Midbrain (tissue), 1 donor: ENCODE results near the gene NUPR2.
A peak's percentile ranks its signal among the peaks of the same experiment; 100 is the strongest.
"Not testable (repeated sequence)": the region's sequence is repeated elsewhere in the genome, so short reads cannot be mapped to it uniquely, and the experiment has no call there.

Experiments used
- DNase-seq: peaks from one replicate; lab custom pipeline; 2025; lab: John Stamatoyannopoulos, UW

Gene NUPR2, protein sequence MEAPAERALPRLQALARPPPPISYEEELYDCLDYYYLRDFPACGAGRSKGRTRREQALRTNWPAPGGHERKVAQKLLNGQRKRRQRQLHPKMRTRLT

DNA sequence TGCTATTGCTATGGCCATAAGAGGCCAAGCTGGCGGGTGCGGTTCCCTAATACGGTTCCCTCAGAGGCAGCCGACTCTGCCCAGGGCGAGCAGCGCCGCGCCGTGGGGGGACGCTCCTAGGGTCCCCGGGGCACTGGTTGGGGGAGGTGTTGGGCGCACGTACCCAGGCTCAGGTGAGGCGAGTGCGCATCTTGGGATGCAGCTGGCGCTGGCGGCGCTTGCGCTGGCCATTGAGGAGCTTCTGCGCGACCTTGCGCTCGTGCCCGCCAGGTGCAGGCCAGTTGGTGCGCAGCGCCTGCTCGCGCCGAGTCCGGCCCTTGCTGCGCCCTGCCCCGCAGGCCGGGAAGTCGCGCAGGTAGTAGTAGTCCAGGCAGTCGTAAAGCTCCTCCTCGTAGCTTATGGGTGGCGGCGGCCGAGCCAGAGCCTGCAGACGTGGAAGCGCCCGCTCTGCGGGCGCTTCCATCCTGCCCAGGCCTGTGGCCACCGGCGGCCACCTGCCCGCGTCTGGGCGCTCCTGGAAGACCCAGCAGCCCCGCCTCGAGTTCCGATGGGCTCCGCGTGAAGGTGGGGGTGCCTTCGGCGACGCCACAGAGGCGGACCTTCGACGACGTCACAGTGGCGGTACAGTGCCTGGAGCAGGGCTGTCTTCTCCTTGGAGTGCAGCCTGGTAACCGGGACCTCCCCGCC is at the start of gene NUPR2:
NUPR2 (minus strand) TSS at position 566 of the 687 bp plus-strand sequence; CDS start at position 463, 103 bp downstream.
- no peak for DNase-seq

DNA sequence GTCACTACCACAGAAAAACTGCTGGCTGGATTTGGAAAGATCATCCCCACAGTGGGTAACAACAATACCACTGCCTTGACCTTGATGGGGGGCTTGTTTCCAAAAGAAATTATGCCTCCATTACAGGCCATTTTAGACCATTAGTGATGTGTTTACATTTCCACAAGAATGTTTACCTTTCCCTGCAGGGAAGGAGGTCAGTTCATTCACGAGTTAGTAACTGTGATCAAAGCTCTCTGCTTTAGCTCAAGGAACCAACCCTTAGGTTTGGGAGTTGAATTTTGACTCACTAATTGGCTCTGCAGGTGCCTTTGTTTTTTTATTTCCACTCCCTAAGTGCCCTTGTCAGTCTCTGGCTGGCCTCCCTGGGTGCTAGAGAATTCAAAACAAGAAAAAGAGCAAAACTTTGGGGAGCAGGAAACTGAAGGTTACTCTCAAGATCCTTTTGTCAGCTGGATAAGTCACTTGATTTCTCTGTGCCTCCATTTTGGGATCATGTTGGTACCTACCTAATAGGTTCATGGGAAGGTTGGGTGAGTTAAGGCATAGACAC is 41.1 kb upstream of the NUPR2 start:
- DNase-seq = no peak

DNA sequence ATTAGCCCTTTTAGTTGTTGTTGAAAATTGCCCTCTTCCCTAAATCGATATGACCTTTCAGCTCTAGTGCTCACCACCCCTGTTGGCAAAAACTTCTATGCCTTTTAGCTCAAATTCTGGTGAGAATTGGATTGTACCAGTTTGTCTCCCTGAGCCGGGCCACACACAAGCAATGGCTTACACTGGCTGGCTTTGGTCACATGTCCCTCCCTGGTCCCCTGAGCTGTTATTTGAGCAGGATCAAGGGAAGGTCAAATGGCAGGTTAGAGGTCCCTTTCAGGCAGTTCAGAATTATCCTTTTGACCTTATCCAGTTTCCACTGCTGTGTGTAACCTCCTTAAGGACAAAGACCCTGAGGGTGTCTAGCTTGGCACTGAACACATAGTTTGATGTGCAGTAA is 14.8 kb upstream of the NUPR2 start:
- DNase-seq = not testable (repeated sequence)

DNA sequence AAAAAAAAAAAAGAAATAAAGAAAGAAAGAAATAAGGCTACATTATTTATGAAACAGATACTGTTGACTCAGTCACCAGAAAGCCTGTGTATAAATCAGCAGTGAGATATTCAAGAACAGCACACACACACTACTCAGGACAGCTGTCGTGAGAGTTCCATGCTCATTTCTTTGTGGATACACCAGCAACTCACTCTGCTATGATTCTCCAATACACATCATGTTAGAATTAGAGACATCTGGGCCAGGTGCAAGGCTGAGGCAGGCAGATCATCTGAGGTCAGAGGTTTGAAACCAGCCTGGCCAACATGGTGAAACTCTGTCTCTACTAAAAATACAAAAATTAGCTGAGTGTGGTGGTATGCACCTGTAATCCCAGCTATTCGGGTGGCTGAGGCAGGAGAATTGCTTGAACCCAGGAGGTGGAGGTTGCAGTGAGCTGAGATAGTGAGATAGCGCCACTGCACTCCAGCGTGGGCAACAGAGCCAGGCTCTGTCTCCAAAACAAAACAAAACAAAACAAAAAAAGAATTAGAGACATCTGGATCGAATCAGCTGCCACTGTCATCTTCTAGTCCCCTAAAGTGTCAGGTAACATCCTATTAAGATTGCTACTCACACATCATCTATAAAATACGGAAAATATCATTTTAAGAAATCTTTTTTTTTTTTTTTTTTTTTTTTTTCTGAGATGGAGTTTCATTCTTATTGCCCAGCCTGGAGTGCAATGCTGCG is 11.2 kb upstream of the NUPR2 start:
- no peak for DNase-seq

DNA sequence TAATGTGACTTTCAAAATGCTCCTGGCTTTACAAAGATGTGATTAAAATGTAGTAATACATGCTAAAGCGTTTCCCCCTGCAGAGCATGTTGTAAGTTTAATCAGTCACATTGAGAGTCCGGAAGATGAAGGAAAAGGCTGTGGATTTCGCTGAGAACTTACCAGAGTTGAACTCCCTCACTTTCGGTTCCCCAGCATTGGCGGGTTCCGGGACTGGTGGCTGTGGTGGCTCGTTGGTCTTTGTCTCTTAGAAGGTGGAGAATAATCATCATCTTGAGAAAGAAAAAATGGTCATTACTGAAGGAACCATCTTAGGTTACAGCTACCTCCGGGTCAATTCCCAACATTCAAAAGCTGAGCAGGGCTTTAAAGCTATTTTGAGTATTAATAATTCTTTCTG is 9.6 kb upstream of the NUPR2 start:
- DNase-seq = no peak

DNA sequence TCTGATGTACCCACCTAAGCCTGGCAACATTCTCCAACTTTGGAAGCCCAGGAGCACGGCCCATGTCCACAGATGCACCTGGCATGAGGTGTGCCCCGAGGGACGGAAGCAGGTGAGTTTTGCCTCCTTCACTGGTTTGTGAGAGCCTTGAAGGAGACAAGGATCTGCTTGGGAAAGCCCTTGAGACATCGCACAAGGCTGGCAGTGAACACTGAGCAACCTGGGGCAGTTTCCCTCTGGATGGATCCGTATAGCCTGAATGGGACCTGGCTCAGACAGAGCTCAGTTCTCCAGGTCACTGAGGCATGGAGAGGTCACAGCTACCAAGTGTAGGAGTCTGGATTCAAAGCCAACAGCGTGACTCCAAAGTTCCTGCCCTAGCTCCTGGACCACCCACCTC is 8.8 kb upstream of the NUPR2 start:
- no peak for DNase-seq

DNA sequence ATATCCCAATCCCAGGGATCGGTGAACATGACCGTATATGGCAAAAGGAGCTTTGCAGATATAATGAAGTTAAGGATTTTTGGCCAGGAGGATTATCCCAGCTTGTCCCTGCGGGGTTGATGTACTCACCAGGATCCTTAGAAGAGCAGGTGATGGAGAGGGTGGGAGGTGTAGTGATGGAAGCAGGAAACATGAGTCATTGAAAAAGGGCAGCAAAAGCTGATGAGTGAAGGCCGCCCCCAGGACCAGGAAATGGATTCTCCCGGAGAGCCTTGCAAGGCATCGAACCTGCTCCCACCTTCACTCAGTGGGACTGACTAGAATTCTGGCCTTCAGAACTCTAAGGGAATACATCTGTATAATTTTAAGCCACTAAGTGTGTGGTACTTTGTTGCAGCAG is 5.2 kb upstream of the NUPR2 start:
- no peak for DNase-seq

DNA sequence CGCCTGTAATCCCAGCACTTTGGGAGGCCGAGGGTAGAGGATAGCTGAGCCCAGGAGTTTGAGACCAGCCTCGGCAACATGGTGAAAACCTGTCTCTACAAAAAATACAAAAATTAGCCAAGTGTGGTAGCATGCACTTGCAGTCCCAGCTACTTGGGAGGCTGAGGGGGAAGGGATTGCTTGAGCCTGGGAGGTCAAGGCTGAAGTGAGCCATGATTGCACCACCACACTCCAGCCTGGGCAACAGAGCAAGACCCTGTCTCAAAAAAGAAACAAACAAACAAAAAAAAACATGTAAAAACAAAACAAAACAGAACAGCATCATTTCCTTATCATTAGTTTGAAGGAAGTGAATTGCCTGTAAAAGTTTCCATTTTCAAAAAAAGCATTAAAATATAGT is 4.0 kb downstream of the NUPR2 start:
- not testable (repeated sequence) for DNase-seq

DNA sequence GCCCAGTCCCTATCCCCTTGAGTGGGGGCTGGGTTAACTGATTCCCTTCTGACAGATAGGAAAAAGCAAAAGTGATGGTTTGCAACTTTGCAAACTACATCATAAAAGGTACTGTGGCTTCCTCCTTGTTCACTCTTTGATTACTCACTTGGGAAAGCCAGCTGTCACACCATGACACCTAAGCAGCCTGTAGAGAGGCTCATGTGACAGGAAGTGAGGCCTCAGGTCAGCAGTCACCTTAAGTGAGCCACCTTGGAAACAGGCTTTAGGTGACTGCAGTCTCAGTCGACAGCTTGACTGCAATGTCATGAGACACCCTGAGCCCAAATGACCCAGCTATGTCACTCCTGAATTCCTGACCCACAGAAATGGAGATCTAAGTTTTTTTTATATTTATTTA is 5.6 kb downstream of the NUPR2 start:
- DNase-seq = no peak

DNA sequence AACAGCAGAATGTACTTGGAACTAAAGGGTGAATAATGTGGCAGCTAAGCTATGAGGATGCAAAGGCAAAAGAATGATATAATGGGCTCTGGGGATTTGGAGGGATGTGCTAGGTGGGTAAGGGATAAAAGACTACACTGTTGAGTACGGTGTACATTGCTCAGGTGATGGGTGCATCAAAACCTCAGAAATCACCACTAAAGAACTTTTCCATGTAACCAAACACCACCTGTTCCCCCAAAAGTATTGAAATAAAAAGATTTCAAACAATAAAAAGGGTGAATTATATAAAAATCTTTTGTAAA is 8.3 kb downstream of the NUPR2 start:
- DNase-seq = no peak

DNA sequence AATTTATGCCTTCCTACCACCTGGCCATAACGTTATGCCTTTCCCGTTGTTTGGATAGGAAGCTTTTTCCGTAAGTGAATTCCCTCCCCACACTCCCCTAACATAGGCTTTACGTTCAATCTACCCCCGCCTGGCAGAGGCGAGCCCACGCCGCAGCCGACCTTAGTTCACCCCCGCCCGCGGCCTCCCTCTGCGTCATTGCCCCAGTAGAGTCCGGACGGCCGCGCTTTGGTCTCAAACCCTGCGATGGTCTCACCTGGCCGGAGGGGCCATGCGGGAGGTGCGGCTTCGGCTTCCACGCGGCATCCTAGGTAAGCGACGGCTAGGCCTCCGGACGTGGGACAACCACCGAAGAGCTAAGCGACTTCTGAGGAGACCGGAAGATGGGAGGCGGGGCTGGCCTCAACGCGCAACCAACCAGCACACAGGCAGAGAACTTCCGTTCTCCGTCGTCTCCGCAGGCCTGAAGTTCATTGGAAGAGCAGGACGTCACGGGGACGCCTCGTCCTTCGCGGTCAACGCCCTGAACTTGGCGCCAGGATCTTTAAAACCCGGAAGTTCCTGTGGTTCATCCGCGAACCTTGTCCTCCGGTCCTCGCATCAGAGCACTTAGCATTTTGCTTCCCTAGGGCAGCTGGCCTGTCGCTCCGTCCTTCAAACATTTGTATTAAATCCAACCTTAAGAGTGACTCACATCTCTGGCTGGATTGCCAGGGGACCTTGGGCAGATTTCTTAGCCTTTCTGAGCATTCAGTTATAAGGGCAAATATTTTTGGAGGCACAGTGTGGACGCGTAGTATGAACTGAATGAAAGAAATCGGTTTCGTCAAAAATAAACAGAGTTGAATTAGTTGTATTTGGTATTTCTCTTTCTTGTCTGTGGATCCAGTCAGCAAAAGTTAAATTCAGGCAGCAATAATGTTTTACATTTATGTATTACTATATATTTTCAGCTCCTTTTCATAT is 9.8 kb downstream of the NUPR2 start, which contains the start of gene CHCHD2:
CHCHD2 (minus strand) TSS at position 369 of the 966 bp plus-strand sequence; CDS start at position 306, 63 bp downstream.
- DNase-seq = peak; percentile 97

DNA sequence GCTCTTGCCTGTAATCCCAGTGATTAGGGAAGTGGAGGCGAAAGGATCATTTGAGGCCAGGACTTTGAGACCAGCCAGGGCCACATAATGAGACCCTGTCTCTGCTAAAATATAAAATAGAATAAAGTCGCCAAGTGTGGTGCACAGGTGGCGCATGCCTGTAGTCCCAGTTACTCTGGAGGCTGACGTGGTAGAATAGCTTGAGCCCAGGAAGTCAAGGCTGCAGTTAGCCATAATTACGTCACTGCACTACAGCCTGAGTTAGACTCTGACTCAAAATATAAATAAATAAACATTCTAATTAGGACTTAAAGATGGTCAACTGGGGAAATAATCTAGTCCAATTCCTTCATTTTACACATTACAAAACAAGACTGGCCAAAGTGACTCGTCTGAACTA is 10.7 kb downstream of the NUPR2 start:
- no peak for DNase-seq

DNA sequence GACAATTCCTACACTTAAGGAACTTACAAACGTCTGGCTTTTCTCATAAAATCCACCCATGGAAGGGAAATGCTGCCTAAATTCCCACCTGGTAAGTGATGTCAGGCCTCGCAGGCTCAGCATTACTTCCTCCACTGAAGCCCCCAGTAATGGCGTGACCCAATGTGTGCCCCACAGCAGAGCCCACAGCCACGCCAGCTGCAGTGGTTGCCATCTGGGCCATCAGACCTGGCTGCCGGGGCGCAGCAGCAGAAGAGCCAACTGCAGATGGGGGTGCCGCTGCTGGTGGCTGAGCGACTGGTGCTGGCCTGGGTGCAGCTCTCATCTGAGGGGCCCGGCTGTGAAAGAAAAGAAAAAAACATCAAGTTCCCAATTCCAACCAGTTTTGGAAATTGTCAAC is 12.1 kb downstream of the NUPR2 start:
- not testable (repeated sequence) for DNase-seq

DNA sequence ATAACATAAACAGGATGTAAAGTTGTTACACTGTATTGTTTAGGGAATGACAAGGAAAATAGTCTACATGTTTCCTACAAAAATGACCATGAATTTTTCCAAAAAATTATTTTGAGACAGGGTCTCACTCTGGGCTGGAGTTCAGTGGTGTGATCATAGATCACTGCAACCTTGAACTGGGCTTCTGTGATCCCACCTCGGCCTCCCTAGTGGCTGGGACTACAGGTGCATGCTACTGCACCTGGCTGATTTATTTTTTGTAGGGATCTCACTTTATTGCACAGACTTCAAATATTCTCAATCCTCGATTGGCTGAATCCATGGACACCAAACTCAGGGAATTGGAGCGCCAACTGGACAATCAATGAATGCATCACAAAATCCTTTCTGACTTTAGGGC is 16.6 kb downstream of the NUPR2 start:
- DNase-seq = no peak

DNA sequence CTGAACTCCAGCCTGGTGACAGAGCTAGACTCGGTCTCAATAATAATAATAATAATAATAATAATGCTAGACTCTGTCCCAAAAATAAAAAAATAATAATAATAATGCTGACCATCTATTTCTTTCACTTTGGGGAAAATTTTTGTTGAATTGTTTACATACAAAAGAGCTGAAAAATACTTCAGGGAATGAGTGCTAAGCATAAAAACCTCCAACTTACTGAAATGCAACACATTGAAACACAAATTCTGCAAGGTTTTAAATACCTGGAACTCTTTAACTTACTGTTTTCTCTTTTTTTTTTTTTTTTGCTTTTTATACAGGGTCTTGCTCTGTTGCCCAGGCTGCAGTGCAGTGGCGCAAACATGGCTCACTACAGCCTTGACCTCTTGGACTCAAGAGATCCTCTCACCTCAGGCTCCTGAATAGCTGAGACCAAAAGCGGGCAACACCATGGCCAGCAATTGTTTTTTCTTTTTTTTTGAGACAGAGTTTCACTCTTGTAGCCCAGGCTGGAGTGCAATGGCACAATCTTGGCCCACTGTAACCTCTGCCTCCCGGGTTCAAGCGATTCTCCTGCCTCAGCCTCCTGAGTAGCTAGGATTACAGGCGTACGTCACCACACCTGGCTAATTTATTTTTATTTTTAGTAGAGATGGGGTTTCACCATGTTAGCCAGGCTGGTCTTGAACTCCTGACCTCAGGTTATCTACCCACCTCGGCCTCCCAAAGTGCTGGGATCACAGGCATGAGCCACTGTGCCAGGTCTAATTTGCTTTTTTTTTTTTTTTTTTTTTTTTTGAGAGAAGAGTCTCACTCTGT is 17.8 kb downstream of the NUPR2 start:
- DNase-seq = not testable (repeated sequence)

DNA sequence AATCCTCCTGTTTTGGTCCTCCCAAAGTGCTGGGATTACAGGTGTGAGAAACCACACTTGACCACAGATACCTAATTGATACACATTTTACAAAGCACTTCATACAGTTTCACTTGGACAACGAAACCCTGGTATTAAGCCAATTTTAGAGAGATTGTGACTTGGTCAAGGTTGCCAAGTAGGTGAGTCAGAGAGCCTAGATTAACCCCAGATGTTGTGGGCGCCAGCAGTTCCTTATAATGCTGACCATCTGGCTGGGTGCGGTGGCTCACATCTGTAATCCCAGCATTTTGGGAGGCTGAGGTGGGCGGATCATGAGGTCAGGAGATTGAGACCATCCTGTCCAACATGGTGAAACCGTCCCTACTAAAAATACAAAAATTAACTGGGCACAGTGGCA is 18.5 kb downstream of the NUPR2 start:
- no peak for DNase-seq

DNA sequence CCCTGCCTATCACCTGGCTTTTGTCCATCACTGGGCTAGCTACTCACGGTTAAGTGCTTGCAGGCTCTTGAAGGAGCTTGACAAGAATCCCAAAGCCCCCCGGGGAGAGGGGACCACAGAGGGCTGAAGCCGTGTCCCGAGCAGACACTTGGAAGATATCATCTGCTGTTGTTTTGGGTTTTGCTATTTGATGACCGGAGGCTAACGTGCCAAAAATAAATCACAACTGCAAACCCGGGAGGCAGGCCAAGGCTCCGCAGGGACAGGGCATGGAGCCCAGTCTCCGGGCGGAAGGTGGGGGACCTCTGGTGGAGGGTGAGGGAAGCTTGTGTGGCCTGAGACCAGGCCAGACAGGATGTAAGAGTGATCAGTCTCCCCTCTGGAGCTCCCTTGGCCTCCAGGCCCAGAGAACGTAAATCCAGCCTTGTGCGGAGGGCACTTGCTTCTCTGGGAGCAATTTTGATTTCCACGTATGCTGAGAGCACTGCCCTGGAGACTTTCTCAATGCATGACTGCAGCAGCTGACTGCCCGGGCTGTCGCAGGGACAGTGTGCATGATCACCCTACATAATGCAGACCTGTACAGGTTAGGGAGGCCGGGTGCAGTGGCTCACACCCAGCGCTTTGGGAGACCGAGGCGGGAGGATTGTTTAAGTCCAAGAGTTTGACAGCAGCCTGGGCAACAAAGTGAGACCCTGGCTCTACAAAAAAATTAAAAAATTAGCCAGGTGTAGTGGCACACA is 23.3 kb downstream of the NUPR2 start, which contains the start of gene PHKG1:
PHKG1 (minus strand) TSS at position 164 of the 743 bp plus-strand sequence. CDS start 4,011 bp downstream, outside the sequence.
- DNase-seq = peak; percentile 88

DNA sequence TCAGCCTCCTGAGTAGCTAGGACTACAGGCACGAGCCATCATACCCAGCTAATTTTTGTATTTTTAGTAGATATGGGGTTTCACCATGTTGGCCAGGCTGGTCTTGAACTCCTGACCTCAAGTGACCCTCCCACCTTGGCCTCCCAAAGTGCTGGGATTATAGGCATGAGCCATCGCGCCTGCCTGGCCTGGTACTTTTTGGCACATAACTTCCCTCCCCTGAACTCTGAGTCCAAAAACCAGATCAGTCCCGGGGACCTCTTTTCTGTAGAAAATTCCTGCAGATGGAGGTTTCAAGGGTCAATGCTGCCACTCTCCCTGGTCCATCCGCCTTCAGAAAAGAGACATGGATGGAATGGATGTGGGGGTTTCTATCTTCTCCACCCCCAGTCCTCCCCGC is 23.8 kb downstream of the NUPR2 start:
- not testable (repeated sequence) for DNase-seq

DNA sequence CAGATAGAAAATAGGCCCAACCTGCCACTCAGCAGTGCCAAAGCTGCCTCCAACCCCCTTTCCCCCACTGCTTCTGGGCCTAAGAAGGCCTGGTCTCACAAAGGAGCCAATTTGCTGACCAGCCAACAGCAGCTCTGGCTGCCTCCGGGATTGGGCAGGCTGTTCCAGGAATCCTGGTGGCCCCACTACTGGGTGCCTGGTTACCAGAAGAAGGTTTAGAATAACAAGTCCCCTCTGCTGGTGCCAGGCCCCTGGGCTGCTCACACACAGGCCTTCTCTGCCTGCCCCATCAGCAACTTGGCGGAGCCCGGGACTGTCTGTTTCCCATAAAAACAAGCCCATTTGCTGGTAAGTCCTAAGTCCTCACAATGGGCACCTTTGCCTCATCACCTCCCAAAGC is 24.6 kb downstream of the NUPR2 start:
- DNase-seq = peak; percentile 74

DNA sequence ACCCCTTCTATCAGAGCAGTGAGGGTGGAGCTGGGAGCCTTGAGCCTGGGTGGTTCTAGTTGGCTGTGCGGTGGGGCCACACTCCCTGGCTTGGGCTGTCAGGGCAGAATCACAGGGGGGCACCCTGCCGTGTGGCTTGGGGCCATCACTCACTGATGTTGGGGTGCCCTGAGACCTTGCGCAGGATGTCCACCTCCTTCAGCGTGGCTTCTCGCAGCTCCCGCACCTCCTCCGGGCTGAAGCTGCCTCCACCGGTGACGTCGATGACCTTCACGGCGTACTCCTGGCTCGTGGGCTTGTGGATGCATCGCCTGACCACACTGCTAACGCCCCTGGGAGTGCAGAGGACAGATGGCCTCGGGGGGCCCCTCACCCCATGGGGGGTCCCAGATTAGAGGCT is 28.8 kb downstream of the NUPR2 start:
- DNase-seq = no peak
